Left ventricle myocardium inferior (tissue), 1 donor: ENCODE data around the gene ANKHD1. TPM values are rescaled to one million over a fixed set of nuclear protein-coding genes. Genes with fewer than 3 reads are reported as not detected.

Experiments used
- DNase-seq: peaks from one replicate; pipeline ENCODE4 v3.0.0-alpha.2; 2020
- H3K27ac ChIP-seq: fragments of 200-600 bp; replicated peaks from 2 replicates; pipeline ENCODE4 v1.8.0; 2021
- H3K27me3 ChIP-seq: fragments of 200-600 bp; 2 replicates; pipeline ENCODE4 v1.8.0; 2021; ENCODE audit warnings: low read depth
- H3K36me3 ChIP-seq: fragments of 200-600 bp; 2 replicates; pipeline ENCODE4 v1.8.0; 2021
- H3K4me1 ChIP-seq: fragments of 200-600 bp; 2 replicates; pipeline ENCODE4 v1.8.0; 2021
- H3K4me3 ChIP-seq: fragments of 200-600 bp; 2 replicates; pipeline ENCODE4 v1.8.0; 2021; ENCODE audit warnings: mild to moderate bottlenecking, moderate library complexity
- H3K9me3 ChIP-seq: fragments of 200-600 bp; replicated peaks from 2 replicates; pipeline ENCODE4 v1.8.0; 2021
- intact Hi-C: fragments of 100-400 bp; cut with micrococcal nuclease; formaldehyde crosslinking; loops from one replicate; pipeline ENCODE4 v1.11.0; 2022
- total RNA-seq: library from RNA; stranded (reverse); fragmentation: NEBNext Ultra II Directional; extraction: Animal tissue kit (Norgen Biotek cat#: 25700); gene quantifications from one replicate; pipeline ENCODE4 v1.2.1, GENCODE V29; 2021
- TF ChIP-seq, protein P1 (sequence below): fragments of 200-600 bp; IDR thresholded peaks from 2 replicates; pipeline ENCODE4 v1.8.0; 2021; ENCODE audit warnings: antibody characterized with exemption, mild to moderate bottlenecking, borderline replicate concordance
- donor health status: DM: no; HTN: yes; CAD: no; lungs with severe emphysema.

The ANKHD1 gene
- total RNA-seq, 1 donor from 2014 or later: 58.5 TPM

DNA sequence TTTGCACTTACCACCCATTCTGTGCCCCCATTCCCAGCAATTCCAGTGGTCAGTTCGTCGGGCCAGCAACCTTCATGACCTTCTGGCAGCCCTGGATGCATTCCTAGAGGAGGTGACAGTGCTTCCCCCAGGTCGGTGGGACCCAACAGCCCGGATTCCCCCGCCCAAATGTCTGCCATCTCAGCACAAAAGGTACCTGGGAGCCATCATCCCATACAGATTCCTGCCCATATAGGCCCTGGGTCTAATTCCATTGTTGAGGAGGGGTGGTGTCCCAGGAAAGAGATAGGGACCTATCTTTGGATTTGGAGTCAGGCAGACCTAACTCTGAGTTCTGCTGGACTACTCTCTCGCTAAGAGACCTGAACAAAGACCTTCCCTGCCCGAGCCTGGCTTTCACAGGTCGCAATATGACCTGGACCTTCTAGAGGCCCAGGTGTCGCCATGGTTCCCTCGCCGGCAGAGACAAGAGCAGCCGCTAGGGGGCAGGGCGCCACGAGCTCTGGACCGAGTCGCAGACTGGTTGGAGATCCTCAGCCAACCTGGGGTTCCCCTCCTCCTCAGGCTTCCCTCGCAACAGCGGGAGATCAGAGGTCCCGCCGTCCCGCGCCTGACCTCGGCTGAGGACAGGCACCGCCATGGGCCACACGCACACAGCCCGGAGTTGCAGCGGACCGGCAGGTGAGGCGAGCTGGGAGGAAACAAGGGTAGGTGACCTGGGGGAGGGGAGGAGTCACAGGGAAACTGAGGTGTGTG lies 38.6 kb upstream of the ANKHD1 start:
- Histone ChIP-seq H3K9me3 (no peaks in the 10 kb centered on the region), H3K27ac (no peak overlapping the region), H3K27me3 (no peaks in the 10 kb centered on the region), H3K4me1 (peaks cover 9% of the 10 kb centered on the region), H3K4me3 (peak overlapping the region; percentile 54), H3K36me3 (no peaks in the 10 kb centered on the region)
- TF ChIP-seq, protein P1, sequence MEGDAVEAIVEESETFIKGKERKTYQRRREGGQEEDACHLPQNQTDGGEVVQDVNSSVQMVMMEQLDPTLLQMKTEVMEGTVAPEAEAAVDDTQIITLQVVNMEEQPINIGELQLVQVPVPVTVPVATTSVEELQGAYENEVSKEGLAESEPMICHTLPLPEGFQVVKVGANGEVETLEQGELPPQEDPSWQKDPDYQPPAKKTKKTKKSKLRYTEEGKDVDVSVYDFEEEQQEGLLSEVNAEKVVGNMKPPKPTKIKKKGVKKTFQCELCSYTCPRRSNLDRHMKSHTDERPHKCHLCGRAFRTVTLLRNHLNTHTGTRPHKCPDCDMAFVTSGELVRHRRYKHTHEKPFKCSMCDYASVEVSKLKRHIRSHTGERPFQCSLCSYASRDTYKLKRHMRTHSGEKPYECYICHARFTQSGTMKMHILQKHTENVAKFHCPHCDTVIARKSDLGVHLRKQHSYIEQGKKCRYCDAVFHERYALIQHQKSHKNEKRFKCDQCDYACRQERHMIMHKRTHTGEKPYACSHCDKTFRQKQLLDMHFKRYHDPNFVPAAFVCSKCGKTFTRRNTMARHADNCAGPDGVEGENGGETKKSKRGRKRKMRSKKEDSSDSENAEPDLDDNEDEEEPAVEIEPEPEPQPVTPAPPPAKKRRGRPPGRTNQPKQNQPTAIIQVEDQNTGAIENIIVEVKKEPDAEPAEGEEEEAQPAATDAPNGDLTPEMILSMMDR: peak; percentile 96
- DNase-seq: peak; percentile 72
- intact Hi-C loops: no loop called here

DNA sequence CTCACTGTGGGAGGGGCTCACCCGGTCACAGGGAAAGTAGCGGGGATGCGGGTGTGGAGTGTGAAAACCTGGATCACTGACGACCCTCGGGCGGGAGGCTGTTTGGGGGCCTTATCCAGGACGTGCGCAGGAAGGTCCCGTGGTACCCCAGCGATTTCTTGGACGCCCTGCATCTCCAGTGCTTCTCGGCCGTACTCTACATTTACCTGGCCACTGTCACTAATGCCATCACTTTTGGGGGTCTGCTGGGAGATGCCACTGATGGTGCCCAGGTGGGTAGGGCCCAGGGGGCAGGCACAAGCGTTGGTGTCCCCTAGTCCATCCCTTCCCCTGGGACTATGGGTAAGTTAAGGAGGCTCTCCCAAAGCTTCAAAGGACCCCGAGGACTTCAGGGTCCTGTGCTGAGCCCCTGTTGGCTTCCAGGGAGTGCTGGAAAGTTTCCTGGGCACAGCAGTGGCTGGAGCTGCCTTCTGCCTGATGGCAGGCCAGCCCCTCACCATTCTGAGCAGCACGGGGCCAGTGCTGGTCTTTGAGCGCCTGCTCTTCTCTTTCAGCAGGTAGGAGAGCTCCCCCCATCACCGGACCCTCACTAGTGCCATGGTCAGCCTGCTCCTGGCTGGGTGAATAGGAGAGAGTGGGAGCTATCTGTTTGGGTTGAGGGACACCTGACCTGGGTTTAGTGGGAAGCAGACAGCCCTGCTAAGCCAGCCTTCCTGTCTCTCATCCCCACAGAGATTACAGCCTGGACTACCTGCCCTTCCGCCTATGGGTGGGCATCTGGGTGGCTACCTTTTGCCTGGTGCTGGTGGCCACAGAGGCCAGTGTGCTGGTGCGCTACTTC lies 37.8 kb upstream of the ANKHD1 start:
- Histone ChIP-seq H3K4me1 (peaks cover 8% of the 10 kb centered on the region), H3K36me3 (no peaks in the 10 kb centered on the region), H3K27me3 (no peaks in the 10 kb centered on the region), H3K4me3 (peak overlapping the region; percentile 54), H3K27ac (no peak overlapping the region), H3K9me3 (no peaks in the 10 kb centered on the region)
- intact Hi-C loops: no loop called here
- TF ChIP-seq, protein P1: no peak
- no peak for DNase-seq

DNA sequence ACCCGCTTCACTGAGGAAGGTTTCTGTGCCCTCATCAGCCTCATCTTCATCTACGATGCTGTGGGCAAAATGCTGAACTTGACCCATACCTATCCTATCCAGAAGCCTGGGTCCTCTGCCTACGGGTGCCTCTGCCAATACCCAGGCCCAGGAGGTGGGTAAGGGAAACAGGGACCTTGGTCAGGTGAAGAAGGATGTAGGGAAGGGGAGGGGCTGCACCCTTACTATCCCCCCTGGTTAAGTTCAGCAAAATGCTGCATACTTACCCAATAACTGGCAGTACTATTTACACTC lies 37.2 kb upstream of the ANKHD1 start:
- no peak overlapping the region for H3K4me3 ChIP-seq
- H3K27ac ChIP-seq: no peak overlapping the region
- no peaks in the 10 kb centered on the region for H3K36me3 ChIP-seq
- DNase-seq: no peak
- H3K9me3 ChIP-seq: no peaks in the 10 kb centered on the region
- no peaks in the 10 kb centered on the region for H3K27me3 ChIP-seq
- intact Hi-C loops: no loop called here
- TF ChIP-seq, protein P1: no peak
- peaks cover 8% of the 10 kb centered on the region for H3K4me1 ChIP-seq

DNA sequence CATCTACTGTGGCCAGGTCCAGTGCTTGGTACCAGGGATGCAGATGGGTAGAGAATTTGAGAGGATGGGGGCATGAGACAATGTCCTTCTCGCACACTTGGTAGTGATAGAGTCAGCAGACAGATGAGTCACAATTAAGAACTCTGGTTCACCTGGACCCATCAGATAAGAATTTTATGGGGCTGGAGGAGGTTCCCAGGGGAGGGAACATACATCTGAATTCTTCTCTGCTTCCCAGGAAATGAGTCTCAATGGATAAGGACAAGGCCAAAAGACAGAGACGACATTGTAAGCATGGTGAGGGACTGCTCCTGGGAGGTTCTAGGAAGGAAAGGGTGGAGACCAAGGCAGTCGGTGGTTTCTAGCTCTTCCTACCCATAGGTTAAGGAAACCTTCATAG lies 36.4 kb upstream of the ANKHD1 start:
- TF ChIP-seq, protein P1: no peak
- no peak overlapping the region for H3K4me3 ChIP-seq
- no peaks in the 10 kb centered on the region for H3K27me3 ChIP-seq
- no peaks in the 10 kb centered on the region for H3K36me3 ChIP-seq
- H3K4me1 ChIP-seq: peaks cover 8% of the 10 kb centered on the region
- no peak overlapping the region for H3K27ac ChIP-seq
- intact Hi-C loops: no loop called here
- no peak for DNase-seq
- H3K9me3 ChIP-seq: no peaks in the 10 kb centered on the region

DNA sequence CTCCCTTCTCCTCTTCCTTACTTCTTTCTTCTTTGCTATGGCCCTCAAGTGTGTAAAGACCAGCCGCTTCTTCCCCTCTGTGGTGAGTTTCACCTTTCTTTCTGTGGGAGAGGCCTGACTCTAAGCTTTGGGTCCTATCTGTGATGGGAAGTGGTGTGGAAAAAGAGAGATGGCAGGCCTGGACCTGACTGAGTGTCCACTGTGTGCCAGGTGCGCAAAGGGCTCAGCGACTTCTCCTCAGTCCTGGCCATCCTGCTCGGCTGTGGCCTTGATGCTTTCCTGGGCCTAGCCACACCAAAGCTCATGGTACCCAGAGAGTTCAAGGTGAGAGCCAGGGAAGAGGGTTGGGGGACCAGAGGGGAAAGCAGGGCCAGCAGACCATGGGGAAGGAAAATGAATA lies 35.7 kb upstream of the ANKHD1 start:
- no peak for DNase-seq
- Histone ChIP-seq H3K27ac (no peak overlapping the region), H3K36me3 (no peaks in the 10 kb centered on the region), H3K4me1 (peaks cover 8% of the 10 kb centered on the region), H3K9me3 (no peaks in the 10 kb centered on the region), H3K4me3 (no peak overlapping the region), H3K27me3 (no peaks in the 10 kb centered on the region)
- TF ChIP-seq, protein P1: no peak
- intact Hi-C loops: no loop called here
